ENCODE results near the gene CASP14. TPM values are rescaled to one million over a fixed set of nuclear protein-coding genes. Genes with fewer than 3 reads are reported as not detected.
"Not testable (repeated sequence)": the region's sequence is repeated elsewhere in the genome, so short reads cannot be mapped to it uniquely, and the experiment has no call there.

CASP14 gene
- total RNA-seq, 2 experiments from 2014 or later = not detected

- H3K4me1 Mint-ChIP-seq = no peaks in the 10 kb centered on the region
- H3K36me3 Mint-ChIP-seq = no peaks in the 10 kb centered on the region
- no peaks in the 10 kb centered on the region for H3K9me3 Mint-ChIP-seq
- H3K27me3 Mint-ChIP-seq = peaks cover 23% of the 10 kb centered on the region
- H3K27ac Mint-ChIP-seq = no peak overlapping the region
- DNase-seq = no peak
- H3K4me3 Mint-ChIP-seq = no peak overlapping the region
Observed at GRCh38 chr19:15042826-15043225, 6.5 kb upstream of the CASP14 start.

GRCh38 chr19:15045506-15045905, 3.8 kb upstream of the CASP14 start:
- H3K4me3 Mint-ChIP-seq = no peak overlapping the region
- no peak overlapping the region for H3K27ac Mint-ChIP-seq
- H3K9me3 Mint-ChIP-seq = no peaks in the 10 kb centered on the region
- H3K36me3 Mint-ChIP-seq = no peaks in the 10 kb centered on the region
- DNase-seq = no peak
- H3K27me3 Mint-ChIP-seq = peaks cover 29% of the 10 kb centered on the region
- no peaks in the 10 kb centered on the region for H3K4me1 Mint-ChIP-seq

- no peaks in the 10 kb centered on the region for H3K36me3 Mint-ChIP-seq
- no peak for DNase-seq
- H3K27ac Mint-ChIP-seq = no peak overlapping the region
- H3K4me1 Mint-ChIP-seq = no peaks in the 10 kb centered on the region
- H3K27me3 Mint-ChIP-seq = peaks cover 36% of the 10 kb centered on the region
- no peaks in the 10 kb centered on the region for H3K9me3 Mint-ChIP-seq
- no peak overlapping the region for H3K4me3 Mint-ChIP-seq
Observed at GRCh38 chr19:15047680-15048079, 1.6 kb upstream of the CASP14 start.

DNA sequence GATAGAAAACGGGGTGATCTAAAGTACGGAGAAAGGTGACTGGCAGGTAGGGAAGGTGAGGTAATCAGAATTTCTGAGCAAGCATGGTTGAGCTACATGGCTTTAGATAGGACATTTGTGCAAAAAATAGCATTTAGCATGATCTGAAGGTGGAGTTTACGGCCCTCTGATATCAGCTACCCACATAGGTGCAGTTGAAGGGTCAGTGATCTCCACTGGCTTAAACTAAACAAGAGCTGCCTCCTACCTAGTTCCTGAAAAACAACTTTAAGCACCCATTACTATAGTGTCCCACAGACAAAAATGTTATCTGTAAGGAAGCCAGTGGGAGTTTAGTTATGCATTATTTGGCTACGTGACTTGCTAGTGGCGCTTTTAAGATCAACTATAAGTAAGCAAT, 1.2 kb upstream of the CASP14 start:
- H3K36me3 Mint-ChIP-seq = no peaks in the 10 kb centered on the region
- no peak overlapping the region for H3K4me3 Mint-ChIP-seq
- H3K27me3 Mint-ChIP-seq = peaks cover 36% of the 10 kb centered on the region
- DNase-seq = no peak
- H3K9me3 Mint-ChIP-seq = no peaks in the 10 kb centered on the region
- H3K27ac Mint-ChIP-seq = no peak overlapping the region
- H3K4me1 Mint-ChIP-seq = no peaks in the 10 kb centered on the region

DNA sequence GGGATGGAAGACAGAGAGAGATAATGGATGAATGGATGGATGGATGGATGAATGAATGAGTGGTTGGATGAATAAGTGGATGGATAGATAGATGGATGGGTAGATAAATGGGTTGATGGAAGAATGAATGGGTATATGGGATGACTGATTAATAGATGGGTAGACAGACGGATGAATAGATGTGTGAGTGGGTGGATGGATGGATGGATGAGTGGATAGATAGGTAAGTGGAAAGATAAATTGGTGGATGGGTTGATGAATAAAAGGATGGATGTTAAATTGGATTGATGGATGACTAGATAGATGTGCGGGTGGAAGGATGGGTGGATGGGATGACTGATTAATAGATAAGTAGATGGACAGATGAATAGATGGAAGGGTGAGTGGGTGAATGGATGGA, 1.4 kb downstream of the CASP14 start:
- no peak for DNase-seq
- Mint-ChIP-seq H3K9me3 (no peaks in the 10 kb centered on the region), H3K27me3 (peaks cover 38% of the 10 kb centered on the region), H3K4me1 (no peaks in the 10 kb centered on the region), H3K36me3 (no peaks in the 10 kb centered on the region), H3K4me3 (no peak overlapping the region), H3K27ac (no peak overlapping the region)

- Mint-ChIP-seq H3K4me3 (no peak overlapping the region), H3K9me3 (peaks cover 2% of the 10 kb centered on the region), H3K27ac (no peak overlapping the region), H3K36me3 (no peaks in the 10 kb centered on the region), H3K4me1 (no peaks in the 10 kb centered on the region), H3K27me3 (peaks cover 28% of the 10 kb centered on the region)
- no peak for DNase-seq
Observed at GRCh38 chr19:15062036-15062435, 12.8 kb downstream of the CASP14 start.

- not testable (repeated sequence) for H3K4me3 Mint-ChIP-seq, H3K9me3 Mint-ChIP-seq, H3K4me1 Mint-ChIP-seq, H3K27ac Mint-ChIP-seq, H3K27me3 Mint-ChIP-seq, H3K36me3 Mint-ChIP-seq, DNase-seq
Observed at GRCh38 chr19:15070386-15070785, 21.1 kb downstream of the CASP14 start.

DNA sequence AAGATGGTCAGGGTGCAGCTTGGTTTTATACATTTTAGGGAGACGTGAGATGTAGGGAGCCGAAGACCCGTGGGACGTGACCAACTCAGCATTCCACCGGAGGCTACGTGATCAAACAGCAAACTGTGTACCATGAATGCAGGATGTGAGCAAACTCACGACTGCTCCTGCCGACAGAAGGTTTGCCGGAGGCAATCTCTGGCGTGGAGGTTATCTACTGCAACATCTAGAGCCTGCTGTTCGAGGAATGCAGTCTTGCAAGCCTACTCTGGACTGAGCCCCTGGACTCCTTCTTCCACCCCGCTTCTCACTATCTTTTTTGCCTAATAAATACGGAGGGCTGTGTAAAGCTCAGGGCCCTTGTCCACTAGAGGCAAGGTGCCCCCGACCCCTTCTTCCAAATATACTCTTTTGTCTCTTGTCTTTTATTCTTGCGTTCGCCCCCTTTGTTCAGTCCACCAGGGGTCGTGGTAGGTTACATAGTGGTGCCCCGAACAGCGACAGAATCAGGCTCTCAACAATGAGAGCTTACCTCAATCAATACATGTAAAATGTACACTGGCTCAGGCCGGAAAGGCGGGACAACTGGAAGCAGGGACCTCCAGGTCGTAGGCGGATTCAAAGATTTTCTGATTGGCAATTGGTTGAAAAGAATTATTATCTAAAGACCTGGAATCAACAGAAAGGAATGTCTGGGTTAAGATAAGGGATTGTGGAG, 23.8 kb downstream of the CASP14 start:
- DNase-seq = no peak
- Mint-ChIP-seq H3K27me3 (peaks cover 3% of the 10 kb centered on the region), H3K4me1 (no peaks in the 10 kb centered on the region), H3K36me3 (no peaks in the 10 kb centered on the region), H3K27ac (no peak overlapping the region), H3K9me3 (no peaks in the 10 kb centered on the region), H3K4me3 (no peak overlapping the region)

- Mint-ChIP-seq H3K27me3 (peaks cover 7% of the 10 kb centered on the region), H3K27ac (no peak overlapping the region), H3K4me3 (no peak overlapping the region), H3K9me3 (no peaks in the 10 kb centered on the region), H3K36me3 (no peaks in the 10 kb centered on the region), H3K4me1 (no peaks in the 10 kb centered on the region)
- no peak for DNase-seq
Observed at GRCh38 chr19:15074371-15074770, 25.1 kb downstream of the CASP14 start.

GRCh38 chr19:15075806-15076205, 26.5 kb downstream of the CASP14 start:
- H3K4me1 Mint-ChIP-seq = no peaks in the 10 kb centered on the region
- DNase-seq = no peak
- H3K36me3 Mint-ChIP-seq = no peaks in the 10 kb centered on the region
- no peak overlapping the region for H3K4me3 Mint-ChIP-seq
- H3K9me3 Mint-ChIP-seq = no peaks in the 10 kb centered on the region
- H3K27me3 Mint-ChIP-seq = peaks cover 7% of the 10 kb centered on the region
- H3K27ac Mint-ChIP-seq = no peak overlapping the region

DNA sequence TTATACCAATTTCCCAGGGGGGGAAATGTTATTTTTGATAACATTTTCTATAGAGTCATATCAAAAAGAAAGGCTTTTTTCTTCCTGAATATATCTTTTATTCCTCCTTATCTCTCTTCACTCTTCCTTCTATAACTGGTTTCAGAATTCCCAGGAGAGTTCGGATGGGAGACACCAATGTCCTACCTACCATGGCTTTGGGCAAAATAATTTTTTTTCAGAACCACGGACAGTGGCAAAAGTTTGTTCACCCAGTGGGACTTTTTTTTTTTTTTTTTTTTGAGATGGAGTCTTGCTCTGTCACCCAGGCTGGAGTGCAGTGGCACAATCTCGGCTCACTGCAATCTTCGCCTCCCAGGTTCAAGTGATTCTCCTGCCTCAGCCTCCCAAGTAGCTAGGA, 30.7 kb downstream of the CASP14 start:
- H3K4me1 Mint-ChIP-seq, H3K4me3 Mint-ChIP-seq: not testable (repeated sequence)

GRCh38 chr19:15081911-15082310, 32.6 kb downstream of the CASP14 start, which contains the start of gene OR1I1:
OR1I1 (plus strand) TSS chr19:15082211; CDS start chr19:15087066, 4,855 bp downstream.
- Mint-ChIP-seq H3K4me3 (no peak within 1 kb of the TSS), H3K27me3 (peaks cover 33% of the 10 kb centered on the region), H3K36me3 (no peaks in the 10 kb centered on the region), H3K9me3 (no peaks in the 10 kb centered on the region), H3K4me1 (no peaks in the 10 kb centered on the region), H3K27ac (no peak within 1 kb of the TSS)
- DNase-seq = no peak

More for the DNA sequence above, 30.7 kb downstream of the CASP14 start:
- not testable (repeated sequence) for H3K9me3 Mint-ChIP-seq, DNase-seq, H3K27ac Mint-ChIP-seq, H3K36me3 Mint-ChIP-seq
- H3K27me3 Mint-ChIP-seq = peaks cover 25% of the 10 kb centered on the region

- DNase-seq = no peak
- Mint-ChIP-seq H3K4me3 (no peak overlapping the region), H3K27ac (no peak overlapping the region), H3K36me3 (no peaks in the 10 kb centered on the region), H3K27me3 (peaks cover 25% of the 10 kb centered on the region), H3K4me1 (peaks cover 2% of the 10 kb centered on the region), H3K9me3 (no peaks in the 10 kb centered on the region)
Observed at GRCh38 chr19:15087182-15087581, 37.9 kb downstream of the CASP14 start.

DNA sequence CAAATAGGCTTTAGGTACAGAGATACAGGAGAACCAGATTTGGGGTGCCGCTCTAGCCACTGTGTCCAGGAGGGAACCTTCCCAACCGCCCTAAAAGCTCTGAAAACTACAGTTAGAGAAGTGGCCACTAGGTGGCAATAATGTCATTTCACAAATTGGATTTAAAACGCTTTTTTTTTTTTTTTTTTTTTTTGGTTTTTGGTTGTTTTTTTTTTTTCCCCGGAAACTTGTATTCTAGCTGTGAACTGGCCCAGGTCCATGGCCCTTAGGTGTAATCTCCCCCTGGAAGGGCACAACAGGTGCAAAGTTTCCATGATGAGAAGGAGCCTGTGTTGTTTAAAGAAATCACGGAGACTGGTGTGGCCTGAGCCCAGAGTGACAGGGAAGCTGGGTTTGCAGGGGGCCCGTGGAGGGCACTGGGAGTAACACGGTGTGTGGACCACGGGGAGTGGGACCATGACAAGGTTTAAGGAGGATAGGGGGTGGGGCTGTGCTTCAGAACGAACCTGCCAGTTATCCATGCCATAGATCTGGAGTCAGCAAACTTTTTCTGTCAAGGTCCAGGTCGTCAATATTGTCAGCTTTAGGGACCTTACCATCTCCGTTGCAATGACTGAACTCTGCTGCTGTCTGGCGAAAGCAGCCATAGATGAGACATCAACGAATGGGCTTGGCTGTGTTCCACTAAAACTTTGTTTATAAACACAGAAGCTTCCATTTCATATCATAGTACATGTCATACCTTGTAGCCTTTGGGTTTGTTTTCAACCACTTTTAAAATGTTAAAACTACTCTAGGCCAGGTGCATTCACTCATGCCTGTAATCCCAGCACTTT, 42.9 kb downstream of the CASP14 start:
- Mint-ChIP-seq H3K9me3 (no peaks in the 10 kb centered on the region), H3K27me3 (peaks cover 8% of the 10 kb centered on the region), H3K27ac (no peak overlapping the region), H3K36me3 (no peaks in the 10 kb centered on the region), H3K4me1 (peaks cover 5% of the 10 kb centered on the region), H3K4me3 (no peak overlapping the region)
- DNase-seq = no peak

DNA sequence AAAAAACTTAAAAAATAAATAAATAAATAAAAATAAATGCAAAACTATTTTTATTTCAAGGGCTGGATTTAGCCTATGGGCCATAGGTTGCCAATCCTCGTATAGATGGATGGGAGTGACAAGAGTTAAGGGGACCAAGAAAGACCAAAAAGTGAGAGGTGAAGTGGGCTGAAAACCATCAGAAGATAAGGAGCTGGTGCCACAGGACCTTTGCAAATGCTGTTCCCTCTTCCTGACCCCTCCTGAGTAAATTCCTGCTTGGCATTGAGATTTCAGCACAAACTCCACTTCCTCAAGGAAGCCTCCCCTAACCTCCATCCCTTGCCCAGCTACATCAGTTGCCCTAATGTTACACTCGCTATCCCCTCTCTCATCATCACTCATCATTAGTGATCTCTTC, 43.7 kb downstream of the CASP14 start:
- H3K36me3 Mint-ChIP-seq = no peaks in the 10 kb centered on the region
- H3K27me3 Mint-ChIP-seq = no peaks in the 10 kb centered on the region
- no peak overlapping the region for H3K4me3 Mint-ChIP-seq
- H3K4me1 Mint-ChIP-seq = peaks cover 5% of the 10 kb centered on the region
- H3K27ac Mint-ChIP-seq = no peak overlapping the region
- H3K9me3 Mint-ChIP-seq = no peaks in the 10 kb centered on the region
- DNase-seq = no peak

GRCh38 chr19:15096223-15096622, 46.9 kb downstream of the CASP14 start:
- Mint-ChIP-seq H3K4me1 (peaks cover 5% of the 10 kb centered on the region), H3K27ac (no peak overlapping the region), H3K4me3 (no peak overlapping the region), H3K27me3 (no peaks in the 10 kb centered on the region), H3K9me3 (no peaks in the 10 kb centered on the region), H3K36me3 (no peaks in the 10 kb centered on the region)
- DNase-seq = no peak
